GM12864 (cell line): ENCODE results near the gene CTDP1.

Experiments used
- DNase-seq: peaks from one replicate; pipeline ENCODE4 v3.0.0-alpha.2; 2011; ENCODE audit warnings: low read depth
- H3K4me3 ChIP-seq: 2 replicates; pipeline ENCODE4 v1.5.1; 2011; ENCODE audit warnings: mild to moderate bottlenecking, low read depth, low read length, control low read depth
- TF ChIP-seq, protein P1 (sequence below): IDR thresholded peaks from 2 replicates; pipeline ENCODE4 v1.5.1; 2011; ENCODE audit warnings: low read depth, mild to moderate bottlenecking, moderate library complexity, low read length, control low read depth, inconsistent platforms; ENCODE audit errors: missing control alignments

CTDP1 gene

DNA sequence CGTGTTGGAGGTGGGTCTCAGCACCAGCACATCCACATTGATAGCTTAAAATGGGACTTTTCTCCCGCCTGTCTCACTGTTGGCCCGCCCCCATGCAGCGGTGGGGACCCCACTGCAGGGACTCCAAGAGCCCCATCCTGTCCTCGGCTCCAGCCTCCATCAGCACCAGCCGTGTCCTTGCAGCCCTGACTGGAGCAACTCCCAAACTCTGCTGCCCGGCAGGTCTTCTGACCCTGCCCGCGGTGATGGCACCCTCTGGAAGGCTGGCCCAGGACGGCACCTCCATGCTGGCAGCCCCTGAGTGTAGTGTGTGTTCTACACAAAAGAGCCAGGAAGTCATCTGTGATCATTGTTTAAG lies 76.5 kb downstream of the CTDP1 start:
- H3K4me3 ChIP-seq, result no peak overlapping the region
- TF ChIP-seq, protein P1, sequence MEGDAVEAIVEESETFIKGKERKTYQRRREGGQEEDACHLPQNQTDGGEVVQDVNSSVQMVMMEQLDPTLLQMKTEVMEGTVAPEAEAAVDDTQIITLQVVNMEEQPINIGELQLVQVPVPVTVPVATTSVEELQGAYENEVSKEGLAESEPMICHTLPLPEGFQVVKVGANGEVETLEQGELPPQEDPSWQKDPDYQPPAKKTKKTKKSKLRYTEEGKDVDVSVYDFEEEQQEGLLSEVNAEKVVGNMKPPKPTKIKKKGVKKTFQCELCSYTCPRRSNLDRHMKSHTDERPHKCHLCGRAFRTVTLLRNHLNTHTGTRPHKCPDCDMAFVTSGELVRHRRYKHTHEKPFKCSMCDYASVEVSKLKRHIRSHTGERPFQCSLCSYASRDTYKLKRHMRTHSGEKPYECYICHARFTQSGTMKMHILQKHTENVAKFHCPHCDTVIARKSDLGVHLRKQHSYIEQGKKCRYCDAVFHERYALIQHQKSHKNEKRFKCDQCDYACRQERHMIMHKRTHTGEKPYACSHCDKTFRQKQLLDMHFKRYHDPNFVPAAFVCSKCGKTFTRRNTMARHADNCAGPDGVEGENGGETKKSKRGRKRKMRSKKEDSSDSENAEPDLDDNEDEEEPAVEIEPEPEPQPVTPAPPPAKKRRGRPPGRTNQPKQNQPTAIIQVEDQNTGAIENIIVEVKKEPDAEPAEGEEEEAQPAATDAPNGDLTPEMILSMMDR, result no peak
- DNase-seq, result no peak

DNA sequence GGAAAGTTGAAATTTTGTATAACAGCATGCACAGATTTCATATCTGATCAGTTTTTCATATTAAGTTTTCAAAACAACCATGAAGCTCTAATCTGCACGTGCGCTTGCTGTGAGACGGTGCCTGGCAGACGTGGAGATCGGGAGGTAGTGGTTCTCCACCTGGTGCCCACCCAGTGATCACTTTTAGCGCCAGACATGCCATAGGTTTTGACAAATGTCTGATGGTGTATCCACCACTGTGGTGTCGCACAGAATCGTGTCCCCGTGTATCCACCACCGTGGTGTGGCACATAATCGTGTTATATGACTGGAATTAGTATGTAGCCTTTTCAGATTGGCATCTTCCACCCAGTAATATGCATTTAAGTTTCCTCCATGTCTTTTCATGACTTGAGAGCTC lies 77.2 kb downstream of the CTDP1 start:
- TF ChIP-seq, protein P1, result no peak
- H3K4me3 ChIP-seq, result no peak overlapping the region
- no peak for DNase-seq

DNA sequence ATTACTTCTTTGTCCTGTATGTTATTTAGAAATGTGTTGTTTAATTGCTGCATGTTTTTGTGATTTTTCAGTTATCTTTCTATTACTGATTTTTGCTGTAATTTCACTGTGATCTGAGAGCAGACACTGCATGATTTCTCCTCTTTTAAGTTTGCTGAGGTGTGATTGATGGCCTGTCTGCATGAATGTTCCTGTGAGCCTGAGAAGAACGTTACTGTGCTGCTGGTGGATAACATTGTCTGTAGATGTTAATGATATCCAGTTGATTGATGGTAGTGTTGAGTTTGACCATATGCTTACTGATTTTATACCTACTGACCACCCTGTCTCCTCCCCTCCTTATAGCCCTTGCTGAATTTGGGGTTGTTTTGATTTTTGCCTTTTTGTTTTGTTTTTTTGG lies 80.7 kb downstream of the CTDP1 start:
- no peak overlapping the region for H3K4me3 ChIP-seq
- DNase-seq, result no peak
- TF ChIP-seq, protein P1, result no peak

DNA sequence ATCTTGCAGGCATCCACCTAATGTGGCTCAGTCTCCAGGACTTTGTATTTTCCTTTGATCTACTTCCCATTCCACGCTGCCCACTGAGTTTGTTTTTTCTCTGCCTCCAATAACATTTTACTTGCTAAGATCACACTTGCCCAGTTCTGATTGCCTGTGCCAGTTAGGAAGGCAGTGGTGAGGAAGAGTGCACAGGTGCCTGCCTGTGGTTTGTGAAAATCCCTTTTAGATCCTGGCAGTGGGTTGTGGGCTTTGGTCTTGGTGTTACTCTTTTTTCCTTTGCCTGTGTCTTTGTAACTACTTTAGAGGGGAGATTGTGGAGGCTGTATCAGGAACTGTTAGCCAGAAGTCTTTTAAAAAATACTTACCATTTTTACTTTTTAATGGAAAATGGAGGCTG lies 81.3 kb downstream of the CTDP1 start:
- TF ChIP-seq, protein P1, result no peak
- no peak overlapping the region for H3K4me3 ChIP-seq
- no peak for DNase-seq

DNA sequence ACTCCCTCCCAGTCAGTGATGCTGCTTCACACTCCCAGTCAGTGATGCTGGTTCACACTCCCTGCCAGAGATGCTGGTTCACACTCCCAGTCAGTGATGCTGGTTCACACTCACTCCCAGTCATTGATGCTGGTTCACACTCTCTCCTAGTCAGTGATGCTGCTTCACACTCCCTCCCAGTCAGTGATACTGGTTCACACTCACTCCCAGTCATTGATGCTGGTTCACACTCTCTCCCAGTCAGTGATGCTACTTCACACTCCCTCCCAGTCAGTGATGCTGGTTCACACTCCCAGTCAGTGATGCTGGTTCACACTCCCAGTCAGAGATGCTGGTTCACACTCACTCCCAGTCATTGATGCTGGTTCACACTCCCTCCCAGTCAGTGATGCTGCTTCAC lies 83.8 kb downstream of the CTDP1 start:
- DNase-seq, result no peak
- TF ChIP-seq, protein P1, result no peak
- H3K4me3 ChIP-seq, result no peak overlapping the region

DNA sequence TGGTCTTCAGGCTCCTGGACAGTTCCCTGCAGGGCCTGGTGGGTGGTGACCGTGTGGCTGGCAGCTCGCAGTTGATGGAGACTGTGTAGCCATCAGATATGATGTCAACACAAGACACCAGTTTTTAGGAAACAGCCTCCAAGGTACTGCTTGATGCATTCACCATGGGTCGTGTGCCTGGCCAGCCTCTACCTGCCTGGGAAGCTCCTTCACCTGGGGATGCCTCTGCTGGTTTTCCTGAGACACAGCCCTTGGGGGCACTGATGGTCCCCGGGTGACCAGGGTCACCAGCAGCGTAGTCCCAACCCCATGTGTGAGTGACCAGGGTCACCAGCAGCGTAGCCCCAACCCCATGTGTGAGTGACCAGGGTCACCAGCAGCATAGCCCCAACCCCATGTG lies 84.5 kb downstream of the CTDP1 start:
- TF ChIP-seq, protein P1, result no peak
- DNase-seq, result no peak
- H3K4me3 ChIP-seq, result no peak overlapping the region

DNA sequence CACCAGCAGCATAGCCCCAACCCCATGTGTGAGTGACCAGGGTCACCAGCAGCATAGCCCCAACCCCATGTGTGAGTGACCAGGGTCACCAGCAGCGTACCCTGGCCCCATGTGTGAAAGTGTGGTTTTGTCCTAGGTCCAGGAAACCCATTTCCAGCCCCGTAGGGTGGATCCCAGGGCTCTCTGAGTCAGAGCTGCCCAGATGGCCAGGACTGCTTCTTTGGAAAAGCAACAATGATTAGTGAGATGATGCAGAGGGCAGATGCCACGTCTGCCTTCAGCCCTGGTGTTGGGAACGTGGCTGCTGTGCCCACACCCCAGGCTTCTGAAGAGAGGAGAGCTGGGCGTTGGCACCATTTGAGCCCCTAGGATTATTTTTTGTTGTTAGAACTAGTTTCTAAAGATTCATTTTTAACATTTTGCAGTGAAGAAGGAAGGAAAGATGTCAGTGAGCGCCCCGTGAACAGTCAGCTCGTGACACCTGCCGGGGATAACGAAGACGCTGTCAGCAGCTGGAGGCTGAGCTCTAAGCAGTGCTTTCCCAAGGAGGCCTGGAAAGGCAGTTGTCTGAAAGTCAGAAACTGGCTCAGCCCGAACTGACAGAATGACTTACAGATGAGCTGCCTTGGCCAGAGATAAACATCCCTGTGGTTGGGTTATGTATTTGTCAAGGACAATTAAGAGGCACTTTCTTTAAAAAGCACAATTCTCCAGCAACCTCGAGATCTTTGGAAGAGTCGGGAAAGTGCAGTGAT lies 86.1 kb downstream of the CTDP1 start:
- no peak overlapping the region for H3K4me3 ChIP-seq
- TF ChIP-seq, protein P1, result no peak
- no peak for DNase-seq
